SKM-1 treated with dmso at 0.1 percent for 144 hours (cell line): ENCODE results near the gene GSTA5.
"Not testable (repeated sequence)": the region's sequence is repeated elsewhere in the genome, so short reads cannot be mapped to it uniquely, and the experiment has no call there.

Experiments
- DNase-seq: peaks from one replicate; lab custom pipeline; 2025; ENCODE audit not compliant: unreplicated experiment; lab: John Stamatoyannopoulos, UW

Gene GSTA5

GRCh38 chr6:52794366-52794765 lies 46.2 kb downstream of the GSTA5 start:
- not testable (repeated sequence) for DNase-seq

- DNase-seq, result no peak
These were observed 49.8 kb downstream of the GSTA5 start for GRCh38 chr6:52790861-52791260.

GRCh38 chr6:52789658-52790057 lies 51.0 kb downstream of the GSTA5 start:
- not testable (repeated sequence) for DNase-seq

GRCh38 chr6:52788478-52788877 lies 52.1 kb downstream of the GSTA5 start:
- DNase-seq, result no peak

GRCh38 chr6:52787917-52788316 lies 52.7 kb downstream of the GSTA5 start:
- no peak for DNase-seq

- no peak for DNase-seq
These were observed 54.2 kb downstream of the GSTA5 start for GRCh38 chr6:52786249-52786956.

GRCh38 chr6:52782696-52783274 lies 57.8 kb downstream of the GSTA5 start:
- not testable (repeated sequence) for DNase-seq

GRCh38 chr6:52782209-52782608 lies 58.4 kb downstream of the GSTA5 start:
- DNase-seq, result not testable (repeated sequence)
